B cell (primary cell): ENCODE data around the gene LSM3. TPM values are rescaled to one million over a fixed set of nuclear protein-coding genes. Genes with fewer than 3 reads are reported as not detected.

Experiments
- ATAC-seq: fragments of 200-7000 bp; cut with Tn5 transposase; one replicate; pipeline ENCODE4 v1.10.0; 2021; ENCODE audit warnings: low read depth, mild to moderate bottlenecking, moderate number of reproducible peaks, moderate library complexity
- CTCF ChIA-PET: fragments of 350-600 bp; sonication (Branson Sonifier 250); formaldehyde crosslinking; loops from one replicate; lab custom pipeline; 2021; ENCODE audit warnings: antibody characterized with exemption, inconsistent platforms; lab: Charles Lee
- POLR2A ChIA-PET: fragments of 350-600 bp; sonication (Branson Sonifier 250); formaldehyde crosslinking; loops from one replicate; lab custom pipeline; 2021; ENCODE audit warnings: antibody characterized with exemption; lab: Charles Lee
- DNase-seq: peaks from one replicate; pipeline ENCODE4 v3.0.0; 2013
- H2AFZ ChIP-seq: 2 replicates; pipeline ENCODE4 v1.6.1; 2012; ENCODE audit warnings: mild to moderate bottlenecking, low read depth, low read length; ENCODE audit not compliant: insufficient read depth, poor library complexity, severe bottlenecking
- H3K27ac ChIP-seq, 2 donors: 1 replicate in 1 of 2; 2 replicates in 1 of 2; pipeline ENCODE4 v1.5.1; 2012 to 2013; ENCODE audit warnings: low read length in 2 of 2, mild to moderate bottlenecking in 2 of 2, moderate library complexity in 1 of 2
- H3K27me3 ChIP-seq, 4 experiments: fragments of 200-600 bp in 1 of 4; sonication (generic) in 1 of 4; replicated peaks in 1 of 4; 1 replicate in 2 of 4; 2 replicates in 2 of 4; pipeline versions ENCODE4 v1.6.1 to v1.7.0; 2013 to 2016; ENCODE audit warnings: low read length in 3 of 4, mild to moderate bottlenecking in 2 of 4, mixed read lengths in 1 of 4, moderate library complexity in 1 of 4; ENCODE audit not compliant: insufficient read depth in 4 of 4, control insufficient read depth in 3 of 4; ENCODE audit errors: control extremely low read depth in 1 of 4
- H3K36me3 ChIP-seq, 2 experiments: replicated peaks in 1 of 2; 1 replicate in 1 of 2; 2 replicates in 1 of 2; pipeline versions ENCODE4 v1.6.1 to v1.7.1; 2013; ENCODE audit warnings: low read length in 1 of 2; ENCODE audit not compliant: insufficient read depth in 2 of 2, control insufficient read depth in 1 of 2; ENCODE audit errors: control extremely low read depth in 1 of 2, extremely low read depth in 1 of 2
- H3K4me1 ChIP-seq, 2 donors: fragments of 200-600 bp in 1 of 2; sonication (generic) in 1 of 2; 1 replicate in 1 of 2; 2 replicates in 1 of 2; pipeline versions ENCODE4 v1.5.1 to v1.6.1; 2013 to 2017; ENCODE audit warnings: low read length in 2 of 2; ENCODE audit not compliant: control insufficient read depth in 2 of 2, insufficient read depth in 2 of 2
- H3K4me2 ChIP-seq: replicated peaks from 2 replicates; pipeline ENCODE3; 2012; ENCODE audit warnings: mild to moderate bottlenecking, low read depth, low read length; ENCODE audit not compliant: poor library complexity, severe bottlenecking
- H3K4me3 ChIP-seq, 5 experiments: fragments of 200-600 bp in 1 of 5; sonication (generic) in 1 of 5; 1 replicate in 3 of 5; 2 replicates in 2 of 5; pipeline versions ENCODE4 v1.5.1 to v1.7.0; 2011 to 2016; ENCODE audit warnings: low read length in 4 of 5, mild to moderate bottlenecking in 4 of 5, low read depth in 2 of 5, control low read depth in 1 of 5, moderate library complexity in 1 of 5; ENCODE audit not compliant: insufficient read depth in 1 of 5; ENCODE audit errors: control extremely low read depth in 1 of 5, extremely low read depth in 1 of 5
- H3K79me2 ChIP-seq: fragments of 200-600 bp; sonication (generic); one replicate; pipeline ENCODE4 v1.6.0; 2016; ENCODE audit warnings: low read length; ENCODE audit not compliant: control insufficient read depth, insufficient read depth
- H3K9ac ChIP-seq: fragments of 200-600 bp; sonication (generic); 2 replicates; pipeline ENCODE4 v1.6.1; 2017; ENCODE audit warnings: mild to moderate bottlenecking, low read length, moderate library complexity
- H3K9me3 ChIP-seq, 3 donors: one replicate each; pipeline versions ENCODE4 v1.6.1 to v1.7.1; 2013; ENCODE audit warnings: low read length in 2 of 3; ENCODE audit not compliant: control insufficient read depth in 2 of 3, insufficient read depth in 1 of 3; ENCODE audit errors: control extremely low read depth in 1 of 3
- H4K20me1 ChIP-seq: 2 replicates; pipeline ENCODE4 v1.6.0; 2012; ENCODE audit warnings: mild to moderate bottlenecking, low read length; ENCODE audit not compliant: insufficient read depth, control insufficient read depth, poor library complexity, severe bottlenecking
- H3K27ac Mint-ChIP-seq: one replicate; pipeline ENCODE4 v1.8.0; 2021; ENCODE audit warnings: mixed read lengths
- H3K27me3 Mint-ChIP-seq: one replicate; pipeline ENCODE4 v1.8.0; 2021; ENCODE audit warnings: mixed read lengths
- H3K4me1 Mint-ChIP-seq: one replicate; pipeline ENCODE4 v1.8.0; 2021; ENCODE audit warnings: mixed read lengths
- H3K4me3 Mint-ChIP-seq: one replicate; pipeline ENCODE4 v1.8.0; 2021; ENCODE audit warnings: mixed read lengths
- H3K9me3 Mint-ChIP-seq: one replicate; pipeline ENCODE4 v1.8.0; 2022; ENCODE audit warnings: mixed read lengths; ENCODE audit not compliant: insufficient read depth
- EZH2 ChIP-seq: IDR thresholded peaks from 2 replicates; pipeline ENCODE4 v1.6.1; 2012; ENCODE audit warnings: borderline replicate concordance, low read depth, mild to moderate bottlenecking, moderate library complexity, low read length; ENCODE audit not compliant: insufficient read depth, poor library complexity, severe bottlenecking
- WGBS: methylation state at CpG from one replicate; pipeline ENCODE4 v1.1.5; 2013; ENCODE audit warnings: missing lambda C conversion rate; ENCODE audit not compliant: insufficient coverage; 5-methylcytosine and 5-hydroxymethylcytosine counted together
- intact Hi-C: fragments of 100-400 bp; cut with micrococcal nuclease; formaldehyde crosslinking; loops from one replicate; pipeline ENCODE4 v1.10.0; 2022
- polyA plus RNA-seq: library from polyadenylated mRNA; depleted of rRNA; stranded (reverse); fragments of >200 nt; gene quantifications from 2 replicates; pipeline ENCODE4 v1.2.3, GENCODE V29; 2012
- total RNA-seq, 2 donors: library from RNA; stranded (reverse); fragments of 120-200 nt in 1 of 2; gene quantifications; 1 replicate in 1 of 2; 2 replicates in 1 of 2; pipeline versions ENCODE4 v1.2.3 to v1.2.4, GENCODE V29; 2013 to 2022
- TF ChIP-seq, protein P1 (sequence below): fragments of 200-600 bp; IDR thresholded peaks from one replicate; pipeline ENCODE4 v1.8.0; 2022; ENCODE audit warnings: antibody characterized with exemption, mild to moderate bottlenecking

Gene LSM3
- total and polyA plus RNA-seq, 2 donors (not counting 1 experiment from before 2014, with no cell fraction given) = 2.8 to 10.0 TPM

DNA sequence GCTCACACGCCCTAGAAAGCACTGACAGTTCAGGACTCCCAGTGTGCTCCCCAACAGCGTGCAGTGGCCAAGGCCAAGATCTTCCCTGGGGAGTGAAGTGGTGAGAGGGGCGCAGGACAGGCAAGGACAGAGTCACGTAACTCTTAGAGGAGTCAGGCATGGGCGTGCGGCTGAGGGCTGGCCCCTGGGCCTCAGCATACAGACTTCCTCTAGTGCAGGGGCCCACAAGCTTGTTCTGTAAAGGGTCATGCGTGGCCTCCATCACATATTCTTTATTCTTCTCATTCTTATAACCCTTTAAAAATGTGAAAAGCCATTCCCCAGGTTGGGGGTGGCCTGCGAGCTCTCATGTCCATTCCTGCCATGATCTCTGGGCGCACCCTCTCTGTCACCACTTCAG lies 28.5 kb upstream of the LSM3 start:
- Histone ChIP-seq H3K79me2 (no peaks in the 10 kb centered on the region), H3K36me3 (peaks cover 1 to 61% of the 10 kb centered on the region in 2 experiments), H3K27ac (no peak overlapping the region), H3K4me2 (no peak overlapping the region), H4K20me1 (no peaks in the 10 kb centered on the region), H3K9ac (no peak overlapping the region), H3K9me3 (no peaks in the 10 kb centered on the region), H3K4me1 (peaks cover 4 to 6% of the 10 kb centered on the region in 2 donors), H3K27me3 (no peaks in the 10 kb centered on the region), H3K4me3 (no peak overlapping the region), H2AFZ (no peak overlapping the region)
- Mint-ChIP-seq H3K4me1 (peaks cover 6% of the 10 kb centered on the region), H3K27me3 (no peaks in the 10 kb centered on the region), H3K27ac (peak overlapping the region; percentile 32), H3K4me3 (no peak overlapping the region), H3K9me3 (no peaks in the 10 kb centered on the region)
- no peak for ATAC-seq
- intact Hi-C loops = no loop called here
- TF ChIP-seq, protein P1, sequence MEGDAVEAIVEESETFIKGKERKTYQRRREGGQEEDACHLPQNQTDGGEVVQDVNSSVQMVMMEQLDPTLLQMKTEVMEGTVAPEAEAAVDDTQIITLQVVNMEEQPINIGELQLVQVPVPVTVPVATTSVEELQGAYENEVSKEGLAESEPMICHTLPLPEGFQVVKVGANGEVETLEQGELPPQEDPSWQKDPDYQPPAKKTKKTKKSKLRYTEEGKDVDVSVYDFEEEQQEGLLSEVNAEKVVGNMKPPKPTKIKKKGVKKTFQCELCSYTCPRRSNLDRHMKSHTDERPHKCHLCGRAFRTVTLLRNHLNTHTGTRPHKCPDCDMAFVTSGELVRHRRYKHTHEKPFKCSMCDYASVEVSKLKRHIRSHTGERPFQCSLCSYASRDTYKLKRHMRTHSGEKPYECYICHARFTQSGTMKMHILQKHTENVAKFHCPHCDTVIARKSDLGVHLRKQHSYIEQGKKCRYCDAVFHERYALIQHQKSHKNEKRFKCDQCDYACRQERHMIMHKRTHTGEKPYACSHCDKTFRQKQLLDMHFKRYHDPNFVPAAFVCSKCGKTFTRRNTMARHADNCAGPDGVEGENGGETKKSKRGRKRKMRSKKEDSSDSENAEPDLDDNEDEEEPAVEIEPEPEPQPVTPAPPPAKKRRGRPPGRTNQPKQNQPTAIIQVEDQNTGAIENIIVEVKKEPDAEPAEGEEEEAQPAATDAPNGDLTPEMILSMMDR = no peak
- TF ChIP-seq EZH2 = no peak
- ChIA-PET CTCF (interaction anchor here (1.1 kb wide), 1 partner anchor 318 kb away, joined by 3 read pairs; no protein-coding TSS in a partner anchor), POLR2A (no interaction called here)
- WGBS = 97% methylated on average over 9 of the region's 9 CpGs
- no peak for DNase-seq

DNA sequence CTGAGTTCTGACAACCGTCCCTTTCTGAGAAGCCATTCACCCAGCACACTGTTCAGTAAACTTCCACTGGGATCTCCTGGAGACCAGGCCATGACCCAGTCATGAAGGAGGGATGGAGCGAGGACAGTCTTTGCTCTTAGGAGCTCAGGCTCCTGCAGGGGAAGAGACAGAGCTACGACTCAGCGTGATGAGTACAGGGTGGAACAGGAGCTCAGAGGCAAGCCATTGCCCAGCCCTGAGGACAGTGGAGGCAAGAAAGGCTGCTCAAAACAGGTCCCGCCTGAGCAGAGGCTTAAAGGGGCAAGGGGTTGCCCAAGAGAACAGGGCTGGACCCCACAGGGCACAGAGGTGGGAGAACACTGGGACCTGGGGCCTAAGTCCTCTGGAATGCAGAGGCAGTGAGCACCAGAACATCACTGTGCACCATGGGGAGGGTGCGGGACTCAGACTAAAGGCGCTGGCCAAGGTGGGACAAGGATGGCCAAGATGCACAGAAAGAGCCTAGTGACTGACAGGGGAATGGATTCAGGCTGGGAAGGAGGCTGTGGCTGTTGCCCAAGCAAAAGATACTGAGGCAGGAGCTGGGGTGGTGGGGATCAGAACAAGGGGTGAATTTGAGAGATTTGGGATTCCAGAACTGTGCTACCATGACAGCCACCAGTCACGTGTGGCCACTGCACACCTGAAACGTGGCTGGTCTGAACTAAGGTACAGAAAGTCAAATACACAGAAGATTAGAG lies 28.0 kb upstream of the LSM3 start:
- peaks cover 1 to 57% of the 10 kb centered on the region in 2 experiments for H3K36me3 ChIP-seq
- peak overlapping the region; percentile 24 for H3K27ac Mint-ChIP-seq
- DNase-seq (no peak), ATAC-seq (no peak)
- H3K27me3 Mint-ChIP-seq = no peaks in the 10 kb centered on the region
- peaks cover 0 to under 1% of the 10 kb centered on the region in 2 donors for H3K4me1 ChIP-seq
- no peaks in the 10 kb centered on the region for H3K9me3 Mint-ChIP-seq
- no peaks in the 10 kb centered on the region for H3K79me2 ChIP-seq
- no peaks in the 10 kb centered on the region for H3K9me3 ChIP-seq
- no peaks in the 10 kb centered on the region for H4K20me1 ChIP-seq
- H3K4me1 Mint-ChIP-seq = peaks cover 3% of the 10 kb centered on the region
- no peak overlapping the region for H3K27ac ChIP-seq
- no peak overlapping the region for H3K4me2 ChIP-seq
- CTCF ChIA-PET = interaction anchor here (1.4 kb wide), 1 partner anchor 8 kb away, joined by 3 read pairs; no protein-coding TSS in a partner anchor
- TF ChIP-seq EZH2 = no peak
- TF ChIP-seq, protein P1 = no peak
- H3K9ac ChIP-seq = no peak overlapping the region
- no peak overlapping the region for H3K4me3 ChIP-seq
- H3K27me3 ChIP-seq = no peaks in the 10 kb centered on the region
- intact Hi-C loops = no loop called here
- POLR2A ChIA-PET = no interaction called here
- no peak overlapping the region for H3K4me3 Mint-ChIP-seq
- 98% methylated on average over 6 of the region's 9 CpGs for WGBS
- H2AFZ ChIP-seq = no peak overlapping the region
